Measurements from ENCODE around the gene FLAD1. TPM values are rescaled to one million over a fixed set of nuclear protein-coding genes. Genes with fewer than 3 reads are reported as not detected.
A peak's percentile ranks its signal among the peaks of the same experiment; 100 is the strongest.

The FLAD1 gene
- total RNA-seq (2021; fragmentation: NEBNext Ultra II Directional; extraction: Animal tissue kit (Norgen Biotek cat#: 25700)) (97.4 and 104 TPM in 2 replicates), polyA plus RNA-seq (2011; rRNA removed) (143 and 189 TPM in 2 replicates), polyA minus RNA-seq (2011; rRNA and poly(A)+ RNA removed) (149 and 177 TPM in 2 replicates)
- 152 TPM for polyA plus RNA-seq (2011; cell fraction: cytosol; rRNA removed)
- 250 TPM for polyA plus RNA-seq (2011; cell fraction: nucleus; rRNA removed)
- 116 to 134 TPM (median 122 TPM) in 4 replicates for polyA plus RNA-seq (2012, experiment 1 of 2)
- 127 TPM for polyA plus RNA-seq (2012, experiment 2 of 2)
- 95.1 TPM for polyA plus RNA-seq (2013, experiment 1 of 2)
- 95.5 TPM for polyA plus RNA-seq (2013, experiment 2 of 2)
- 69.5 TPM for polyA minus RNA-seq (2011; cell fraction: cytosol; rRNA and poly(A)+ RNA removed)
- polyA minus RNA-seq (2011; cell fraction: nucleus; rRNA and poly(A)+ RNA removed): 81.1 TPM
- long read RNA-seq, experiment 1, transcript FLAD1-203 (8 exons, 1,730 nt): major isoform, 28 of 102 reads
- long read RNA-seq, experiment 1, transcript FLAD1-201 (7 exons, 2,160 nt): minor isoform, 12 of 102 reads
- long read RNA-seq, experiment 1, partial matches to known transcripts: 40 of 102 reads
- long read RNA-seq, experiment 1, other reads (novel, unspliced or antisense): 18 of 102 reads
- long read RNA-seq, experiment 2, transcript FLAD1-201 (7 exons, 2,160 nt): minor isoform, 5 of 90 reads
- long read RNA-seq, experiment 2, transcript FLAD1-203 (8 exons, 1,730 nt): major isoform, 25 of 90 reads
- long read RNA-seq, experiment 2, partial matches to known transcripts: 43 of 90 reads
- long read RNA-seq, experiment 2, other reads (novel, unspliced or antisense): 17 of 90 reads

GRCh38 chr1:154982897-154983648 lies at the start of gene FLAD1:
FLAD1 (plus strand) TSS chr1:154983344; CDS start chr1:154983695, 351 bp downstream.
- peak within 1 kb of the TSS; percentile 58 for H4K91ac ChIP-seq (replicated peaks; ENCODE audit: insufficient read length, low read length)
- H3K4ac ChIP-seq (replicated peaks; ENCODE audit: insufficient read length, low read depth, low read length): peak within 1 kb of the TSS; percentile 93
- no peak within 1 kb of the TSS for H3K14ac ChIP-seq (ENCODE audit: insufficient read length)
- 1% methylated on average over 26 of the region's 26 CpGs; no CpG with 5 or more reads in 1 of the 2 experiments for WGBS, 2 experiments (ENCODE audit: extremely low coverage in 1 of 2, insufficient coverage in 1 of 2, insufficient read length in 1 of 2, insufficient replicate concordance in 2 of 2, low coverage in 1 of 2, low lambda C conversion rate in 2 of 2, missing lambda C conversion rate in 1 of 2)
- H2BK120ac ChIP-seq (replicated peaks; ENCODE audit: low read depth, low read length): peak within 1 kb of the TSS; percentile 4
- no peaks in the 10 kb centered on the region for H3K27me3 ChIP-seq (replicated peaks in 1 of 4; ENCODE audit: control insufficient read depth in 3 of 4, extremely low read depth in 1 of 4, insufficient read depth in 3 of 4, low read length in 3 of 4)
- H3K79me1 ChIP-seq (ENCODE audit: low read depth, low read length): peaks cover 3% of the 10 kb centered on the region; the same call in 1 of the 2 replicates
- ChIA-PET CTCF (ENCODE audit: partially characterized antibody) (interaction anchor here (0.6 to 20.6 kb wide), 19 partner anchors 9 to 772 kb away, joined by 3 to 334 read pairs (median 4); partner anchors contain the start of genes LENEP, PBXIP1 and SHC1), POLR2A (ENCODE audit: partially characterized antibody) (interaction anchor here (0.7 to 42.8 kb wide), 13 partner anchors 11 to 211 kb away, joined by 3 to 702 read pairs (median 6); partner anchors contain the start of genes CKS1B, EFNA4, LENEP and PBXIP1)
- peak within 1 kb of the TSS; percentile 87 to 99 (median 96) for H3K4me3 ChIP-seq (ENCODE audit: extremely low read depth in 1 of 4, insufficient read depth in 2 of 4, low read depth in 3 of 4, low read length in 4 of 4)
- H3K4me1 ChIP-seq (replicated peaks in 1 of 4; ENCODE audit: control insufficient read depth in 3 of 4, insufficient read depth in 4 of 4, low read length in 3 of 4): peaks cover 0 to 6% (median 2%) of the 10 kb centered on the region in 4 experiments; a peak in 3 of 7 replicates
- H2BK5ac ChIP-seq (ENCODE audit: low read depth, low read length): peak within 1 kb of the TSS; percentile 86
- peak within 1 kb of the TSS; percentile 44 for H2AK5ac ChIP-seq (ENCODE audit: low read depth, low read length)
- peak within 1 kb of the TSS; percentile 43 for H3K56ac ChIP-seq (replicated peaks; ENCODE audit: insufficient read length, low read depth, low read length)
- peak within 1 kb of the TSS; percentile 88 for H3K27ac ChIP-seq (ENCODE audit: low read depth, low read length)
- peak; percentile 93 to 98 for DNase-seq (ENCODE audit: low read depth in 1 of 2, low spot score in 2 of 2)
- H4K8ac ChIP-seq (ENCODE audit: extremely low read depth, insufficient read depth, low read length): peak within 1 kb of the TSS; percentile 82; the same call in 1 of the 2 replicates
- peak within 1 kb of the TSS; percentile 34 for H3K18ac ChIP-seq (ENCODE audit: extremely low read depth, low read length)
- peak within 1 kb of the TSS; percentile 86 to 93 for H3K4me2 ChIP-seq (ENCODE audit: insufficient read depth in 1 of 2, low read depth in 2 of 2, low read length in 2 of 2)
- no peak within 1 kb of the TSS; the same call in 1 of the 2 replicates for H2BK15ac ChIP-seq (ENCODE audit: low read length)
- no peak within 1 kb of the TSS for H2BK20ac ChIP-seq (ENCODE audit: low read length)
- H2BK12ac ChIP-seq (ENCODE audit: low read depth, low read length): peak within 1 kb of the TSS; percentile 51
- FAIRE-seq: peak; percentile 86
- H3K23ac ChIP-seq (ENCODE audit: insufficient read length): no peak within 1 kb of the TSS
- peaks cover 5% of the 10 kb centered on the region for H3K23me2 ChIP-seq (ENCODE audit: low read depth, low read length)
- H3K79me2 ChIP-seq (ENCODE audit: control insufficient read depth in 1 of 2, insufficient read depth in 2 of 2, low read length in 2 of 2): peaks cover 4 to 58% of the 10 kb centered on the region in 2 experiments
- H3K9me3 ChIP-seq (ENCODE audit: insufficient read depth in 2 of 2, low read depth in 1 of 2, low read length in 1 of 2): no peaks in the 10 kb centered on the region
- peaks cover 14 to 37% (median 26%) of the 10 kb centered on the region in 4 experiments for H3K36me3 ChIP-seq (ENCODE audit: control insufficient read depth in 2 of 4, insufficient read depth in 4 of 4, low read length in 3 of 4)
- peaks cover 6 to 8% of the 10 kb centered on the region in 2 experiments for H4K20me1 ChIP-seq (replicated peaks in 1 of 2; ENCODE audit: control insufficient read depth in 1 of 2, insufficient read depth in 2 of 2, low read length in 2 of 2)
- H4K5ac ChIP-seq (ENCODE audit: insufficient read length, low read depth, low read length): peak within 1 kb of the TSS; percentile 7
- H3K9ac ChIP-seq (replicated peaks in 1 of 4; ENCODE audit: extremely low read depth in 1 of 4, low read depth in 3 of 4, low read length in 3 of 4): peak within 1 kb of the TSS; percentile 78 to 97 (median 88)
- no peak within 1 kb of the TSS for H2AFZ ChIP-seq (ENCODE audit: low read length)
- TF ChIP-seq JUND (IDR thresholded peaks at IDR 0.05; ENCODE audit: low read length) (no peak), POLR2AphosphoS5 (IDR thresholded peaks at IDR 0.05; ENCODE audit: low read depth, low read length) (peak; percentile 53; the same call in 1 of the 2 replicates), HDAC6 (IDR thresholded peaks at IDR 0.05; ENCODE audit: low read depth, low read length) (no peak), FOSL1 (IDR thresholded peaks at IDR 0.05; ENCODE audit: insufficient read depth, low read depth, low read length) (no peak), SP4 (IDR thresholded peaks at IDR 0.05; ENCODE audit: low read length) (peak; percentile 89), EGR1 (IDR thresholded peaks at IDR 0.05; ENCODE audit: borderline replicate concordance, low read depth, low read length) (peak; percentile 74; the same call in 1 of the 2 replicates), TCF12 (IDR thresholded peaks at IDR 0.05; ENCODE audit: low read depth, low read length) (peak; percentile 85; the same call in 1 of the 2 replicates), BCL11A (IDR thresholded peaks at IDR 0.05; ENCODE audit: low read depth in 2 of 2, low read length in 2 of 2) (no peak)

Data from H1 (cell line).